GM19238 (cell line): Measurements from ENCODE around the gene NOTCH3.

ENCODE experiments used
- DNase-seq: peaks from one replicate; pipeline ENCODE4 v3.0.0; 2011; ENCODE audit warnings: low spot score; ENCODE audit not compliant: insufficient read length

Gene NOTCH3

DNA sequence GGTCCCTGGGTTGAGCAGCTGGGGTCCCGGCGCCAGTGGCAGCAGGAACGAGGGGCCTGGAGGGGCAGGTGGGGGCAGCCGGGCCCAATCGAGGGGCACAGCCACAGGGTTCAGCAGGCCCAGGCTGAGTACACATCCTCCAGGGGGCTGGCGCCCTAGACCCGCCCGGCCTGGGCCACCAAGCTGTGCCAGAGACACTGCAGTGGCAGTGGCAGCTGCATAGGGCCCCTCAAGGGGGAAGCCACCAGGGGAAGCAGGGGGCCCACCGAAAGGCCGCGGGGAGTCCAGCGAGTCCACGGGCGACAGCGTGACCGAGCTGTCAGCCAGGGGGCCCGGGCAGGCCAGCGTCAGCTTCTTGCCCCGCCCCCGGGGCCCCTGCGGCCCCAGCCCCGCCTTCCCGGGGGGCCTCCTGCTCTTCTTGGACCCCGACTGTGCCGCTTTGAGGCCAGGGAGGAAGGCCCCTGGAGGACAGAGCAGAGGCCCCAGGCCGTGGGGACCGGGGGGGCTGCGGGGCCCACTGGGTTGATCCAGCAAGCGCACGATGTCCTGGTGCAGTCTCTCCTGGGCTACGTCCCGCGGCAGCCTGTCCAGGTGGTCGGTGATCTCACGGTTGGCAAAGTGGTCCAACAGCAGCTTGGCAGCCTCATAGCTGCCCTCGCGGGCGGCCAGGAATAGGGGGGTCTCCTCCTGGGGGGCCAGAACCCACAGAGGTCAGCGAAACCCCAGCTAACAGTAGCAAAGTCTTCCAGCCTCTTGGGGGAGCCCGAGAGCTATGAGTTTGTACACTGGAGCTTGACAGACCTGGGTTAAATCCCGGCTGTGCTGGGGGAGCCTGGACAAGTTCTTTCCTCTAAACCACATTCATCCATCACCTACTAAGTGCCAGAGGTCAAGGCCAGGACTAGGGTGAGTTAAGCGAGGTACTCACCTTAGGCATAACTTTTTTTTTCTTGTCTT is 39.5 kb downstream of the NOTCH3 start:
- no peak for DNase-seq

DNA sequence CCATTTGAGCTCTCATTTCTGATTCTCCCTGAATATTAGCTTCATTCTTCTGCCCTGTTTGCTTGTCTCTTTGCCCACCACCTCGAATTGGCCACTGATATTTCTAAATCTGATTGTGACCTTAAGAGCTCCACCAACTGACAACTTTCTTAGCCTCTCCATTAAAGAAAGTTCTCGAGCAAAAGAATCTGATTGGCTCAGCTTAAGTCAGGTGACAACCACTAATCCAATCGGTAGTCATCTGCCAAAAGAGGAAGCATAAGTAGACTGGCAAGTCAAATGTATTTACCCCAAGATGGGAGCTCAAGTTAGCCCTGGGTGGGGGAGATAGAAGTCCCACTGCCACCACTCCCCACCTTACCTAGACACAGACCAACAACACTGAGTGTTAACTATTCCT is 41.5 kb downstream of the NOTCH3 start:
- DNase-seq = no peak

DNA sequence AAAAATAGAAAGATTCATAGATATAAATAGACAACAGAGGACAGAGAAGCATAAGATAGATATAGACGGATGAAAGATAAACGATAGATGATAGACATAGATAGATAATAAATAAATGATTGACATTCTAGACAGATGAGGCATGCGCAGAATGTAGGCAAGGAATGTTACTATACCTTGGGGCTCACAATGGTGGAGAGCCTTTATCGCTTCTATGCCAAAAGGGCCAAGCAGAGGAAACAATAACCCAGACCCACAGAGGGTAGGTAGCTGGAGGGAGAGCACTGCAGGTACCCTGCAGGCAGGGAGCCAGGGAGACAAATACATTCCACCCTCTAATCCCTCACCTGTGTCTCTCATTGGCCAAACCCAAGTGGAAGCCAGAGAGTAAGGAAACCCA is 44.4 kb downstream of the NOTCH3 start:
- no peak for DNase-seq

DNA sequence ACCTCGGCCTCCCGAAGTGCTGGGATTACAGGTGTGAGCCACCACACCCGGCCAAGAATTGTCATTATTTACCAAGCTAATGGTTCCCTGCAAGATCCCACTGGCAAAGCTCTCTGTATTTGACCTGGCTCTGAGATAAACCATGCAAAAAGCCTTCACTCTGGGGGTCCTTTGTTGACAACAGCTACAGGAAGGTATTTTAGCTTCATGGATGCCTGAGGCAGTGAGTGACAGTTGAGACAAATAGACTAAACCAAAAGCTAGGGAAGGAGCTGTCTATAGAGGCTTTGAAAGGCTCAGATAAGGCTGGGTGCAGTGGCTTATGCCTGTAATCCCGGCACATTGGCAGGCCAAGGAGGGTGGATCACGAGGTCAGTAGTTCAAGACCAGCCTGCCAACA is 45.5 kb downstream of the NOTCH3 start:
- no peak for DNase-seq

DNA sequence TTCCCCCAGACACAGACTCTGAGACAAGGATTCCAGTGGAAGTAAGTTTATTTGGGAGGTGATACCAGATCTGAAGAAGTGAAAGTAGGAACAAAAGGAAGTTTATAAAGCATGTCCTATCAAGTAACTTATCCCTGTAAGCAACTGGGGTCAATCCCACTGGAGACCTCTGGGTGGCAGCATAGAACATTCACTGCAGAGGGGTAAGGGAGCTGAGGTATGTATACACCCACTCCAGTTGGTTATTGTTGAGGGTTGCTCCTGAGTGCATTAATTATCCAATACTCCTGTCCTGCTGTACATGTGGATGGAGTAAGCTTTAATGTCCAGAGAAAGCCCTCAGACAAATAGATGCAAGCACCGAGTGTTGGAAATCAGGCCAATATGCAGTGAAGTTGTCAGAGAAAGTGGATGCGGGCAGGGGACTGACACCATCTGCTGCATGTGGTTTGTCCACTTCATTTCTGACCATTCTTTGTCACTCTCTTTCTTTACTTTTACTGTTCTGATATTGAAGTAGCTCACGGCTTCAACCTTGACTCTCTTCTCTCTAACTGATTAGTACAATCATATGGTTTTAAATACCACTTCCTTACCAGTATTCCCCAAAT is 46.7 kb downstream of the NOTCH3 start:
- DNase-seq = no peak

DNA sequence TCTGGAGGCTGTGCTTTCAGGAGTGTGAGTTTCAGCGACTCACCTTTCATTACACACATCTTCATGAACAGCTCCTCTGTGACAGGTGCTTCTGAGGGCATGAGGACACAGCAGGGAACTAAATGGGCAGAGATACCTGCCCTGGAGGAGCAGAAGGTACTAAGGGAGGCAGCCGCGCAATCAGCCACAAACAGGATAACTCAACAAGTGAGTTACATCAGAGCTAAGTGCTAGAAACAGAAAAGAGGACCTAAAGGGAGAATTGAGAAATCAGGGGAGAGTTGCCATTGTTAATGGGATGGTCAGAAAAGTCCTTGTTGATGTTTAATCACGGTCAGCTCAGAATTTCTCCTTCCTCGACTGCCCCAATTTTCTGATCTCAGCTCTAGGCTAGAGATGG is 51.1 kb downstream of the NOTCH3 start:
- no peak for DNase-seq

GRCh38 chr19:15147090-15147489 is 53.7 kb downstream of the NOTCH3 start:
- no peak for DNase-seq

- DNase-seq = no peak
Measured at GRCh38 chr19:15144046-15144646, 56.6 kb downstream of the NOTCH3 start.

- DNase-seq = no peak
Measured at GRCh38 chr19:15142313-15142712, 58.5 kb downstream of the NOTCH3 start.

DNA sequence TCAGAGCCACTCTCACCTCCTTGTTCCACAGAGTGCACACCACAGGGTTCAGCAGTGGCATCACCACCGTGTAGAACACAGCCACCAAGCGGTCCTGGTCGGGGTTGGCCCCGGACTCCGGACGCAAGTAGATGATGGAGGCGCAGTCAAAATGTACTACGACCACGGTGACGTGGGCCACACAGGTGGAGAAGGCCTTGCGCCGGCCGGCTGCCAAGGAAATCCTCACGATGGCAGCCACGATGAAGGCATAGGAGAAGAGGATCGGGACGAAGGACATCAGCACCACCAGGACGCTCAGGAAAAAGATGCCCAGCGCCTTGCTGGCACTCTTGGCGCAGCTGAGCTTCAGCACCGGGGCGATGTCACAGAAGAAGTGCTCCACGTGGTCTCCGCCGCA is 59.7 kb downstream of the NOTCH3 start:
- DNase-seq = no peak

GRCh38 chr19:15138427-15138826 is 62.4 kb downstream of the NOTCH3 start:
- no peak for DNase-seq

GRCh38 chr19:15137777-15138176 is 63.0 kb downstream of the NOTCH3 start:
- no peak for DNase-seq

DNA sequence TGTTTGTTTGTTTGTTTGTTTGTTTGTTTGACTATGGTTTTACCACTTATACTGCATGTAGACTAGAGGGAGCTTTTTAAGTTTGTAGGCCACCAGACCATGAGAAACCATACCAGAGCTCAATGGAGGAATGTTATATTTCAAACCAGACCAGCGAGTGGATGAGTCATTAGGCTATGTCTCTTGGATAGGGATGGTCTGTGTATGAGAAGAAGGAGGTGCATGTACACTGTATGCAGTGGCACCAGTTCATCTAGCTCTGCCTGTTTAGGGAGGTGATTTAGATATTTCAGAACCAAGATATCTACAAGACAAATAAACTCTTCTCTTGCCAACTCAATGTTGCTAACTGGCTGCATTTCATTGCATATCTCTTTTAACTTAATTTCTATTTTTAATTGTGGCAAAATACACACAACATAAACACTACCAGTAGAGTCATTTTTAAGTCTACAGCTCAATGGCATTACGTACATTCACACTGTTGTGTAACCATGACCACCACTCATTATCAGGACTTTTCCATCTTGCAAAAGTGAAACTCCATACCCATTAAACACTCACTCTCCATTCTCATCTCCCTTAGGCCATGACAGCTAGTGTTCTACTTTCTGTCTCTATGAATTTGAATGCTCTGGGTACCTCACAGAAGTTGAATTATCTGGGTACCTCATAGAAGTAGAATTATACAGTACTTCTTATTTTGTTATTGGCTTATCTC is 64.4 kb downstream of the NOTCH3 start:
- DNase-seq = no peak

GRCh38 chr19:15129856-15130585 is 70.8 kb downstream of the NOTCH3 start:
- DNase-seq = no peak

GRCh38 chr19:15128162-15128770 is 72.5 kb downstream of the NOTCH3 start:
- no peak for DNase-seq

- DNase-seq = no peak
Measured at GRCh38 chr19:15126131-15126910, 74.5 kb downstream of the NOTCH3 start.

DNA sequence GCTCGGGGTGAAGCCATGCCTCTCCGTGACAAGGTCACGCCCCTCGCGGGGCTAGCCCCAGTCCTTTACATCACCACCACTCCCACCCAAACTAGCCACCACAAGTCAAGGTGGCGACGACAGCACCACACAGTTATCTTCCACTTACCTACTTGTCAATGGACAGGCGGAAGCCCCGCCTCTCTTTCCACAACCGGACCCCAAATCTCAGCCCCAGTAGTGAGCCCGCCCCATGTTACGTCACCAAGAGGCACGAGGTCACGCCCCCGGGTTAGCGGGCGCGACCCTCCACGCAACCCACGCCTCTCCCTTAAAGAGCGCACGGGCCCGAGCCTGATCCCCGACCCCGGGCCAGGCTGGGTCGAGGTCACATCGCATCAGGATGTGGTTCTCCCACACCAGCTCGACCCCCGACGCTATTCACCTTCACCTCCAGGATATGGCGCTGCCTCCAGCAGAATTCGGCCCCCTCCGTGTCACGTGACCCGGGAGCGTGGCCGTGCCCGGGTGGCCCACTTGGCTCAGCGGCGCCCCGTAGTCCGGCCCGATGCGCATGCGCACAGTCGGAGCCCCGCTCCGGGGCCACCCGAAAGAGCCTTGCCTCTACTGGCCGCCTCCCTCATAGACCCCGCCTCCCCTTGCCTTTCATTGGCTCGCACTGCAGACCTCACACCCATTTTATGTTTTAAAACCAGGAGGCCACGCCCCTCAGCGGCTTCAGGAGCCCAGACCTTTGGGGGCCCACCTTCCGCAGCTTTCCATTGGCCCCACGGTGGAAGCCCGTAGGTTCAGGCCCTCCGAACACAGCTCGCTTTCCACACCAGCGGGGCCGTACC is 75.3 kb downstream of the NOTCH3 start:
- peak; percentile 98 for DNase-seq

GRCh38 chr19:15124572-15125231 is 76.1 kb downstream of the NOTCH3 start:
- DNase-seq = no peak
